Activated CD8-positive, alpha-beta T cell treated with anti-CD3 and anti-CD28 coated beads, Interleukin-2, amount 10 ng/mL, durations not matched to agents 7 days and 5 days (primary cell): ENCODE data around the gene TOP1. TPM values are rescaled to one million over a fixed set of nuclear protein-coding genes. Genes with fewer than 3 reads are reported as not detected.

Source experiments
- ATAC-seq: fragments of 150-1000 bp; cut with Tn5 transposase; one replicate; pipeline ENCODE4 v1.10.0; 2021; ENCODE audit warnings: moderate library complexity
- CTCF ChIA-PET: fragments of 350-600 bp; sonication (Branson Sonifier 250); formaldehyde crosslinking; loops from one replicate; lab custom pipeline; 2021; ENCODE audit warnings: antibody characterized with exemption; lab: Charles Lee
- POLR2A ChIA-PET: fragments of 350-600 bp; sonication (Branson Sonifier 250); formaldehyde crosslinking; loops from one replicate; lab custom pipeline; 2021; ENCODE audit warnings: antibody characterized with exemption; lab: Charles Lee
- DNase-seq: peaks from one replicate; pipeline ENCODE4 v3.0.0-alpha.2; 2020
- H3K27ac Mint-ChIP-seq: one replicate; pipeline ENCODE4 v1.8.0; 2021; ENCODE audit warnings: mild to moderate bottlenecking, mixed read lengths
- H3K27me3 Mint-ChIP-seq: one replicate; pipeline ENCODE4 v1.8.0; 2021; ENCODE audit warnings: low read depth, mixed read lengths
- H3K36me3 Mint-ChIP-seq: one replicate; pipeline ENCODE4 v1.8.0; 2021; ENCODE audit warnings: low read depth, mixed read lengths
- H3K4me1 Mint-ChIP-seq: one replicate; pipeline ENCODE4 v1.8.0; 2021; ENCODE audit warnings: low read depth, mixed read lengths
- H3K4me3 Mint-ChIP-seq: one replicate; pipeline ENCODE4 v1.8.0; 2021; ENCODE audit warnings: mild to moderate bottlenecking, mixed read lengths
- H3K9me3 Mint-ChIP-seq: one replicate; pipeline ENCODE4 v1.8.0; 2022; ENCODE audit warnings: mixed read lengths; ENCODE audit not compliant: insufficient read depth
- total RNA-seq, 2 experiments: library from RNA; stranded (reverse); gene quantifications; one replicate each; pipeline ENCODE4 v1.2.3, GENCODE V29; 2021

TOP1 gene
- total RNA-seq, 2 experiments from 2014 or later, result 89.1 to 91.5 TPM

GRCh38 chr20:41138475-41139226 lies 110.0 kb downstream of the TOP1 start:
- H3K4me1 Mint-ChIP-seq, result peaks cover 69% of the 10 kb centered on the region
- H3K4me3 Mint-ChIP-seq, result peak overlapping the region; percentile 91
- ATAC-seq (peak; percentile 14), DNase-seq (peak; percentile 72)
- ChIA-PET POLR2A (interaction anchor here (0.6 to 15.3 kb wide), 5 partner anchors 8 to 36 kb away, joined by 3 to 343 read pairs (median 4); no protein-coding TSS in a partner anchor), CTCF (interaction anchor here (1.2 to 16.0 kb wide), 8 partner anchors 9 to 282 kb away, joined by 3 to 347 read pairs (median 6); no protein-coding TSS in a partner anchor)
- H3K27ac Mint-ChIP-seq, result peak overlapping the region; percentile 94
- H3K9me3 Mint-ChIP-seq, result no peaks in the 10 kb centered on the region
- peaks cover 47% of the 10 kb centered on the region for H3K36me3 Mint-ChIP-seq
- no peaks in the 10 kb centered on the region for H3K27me3 Mint-ChIP-seq

GRCh38 chr20:41139227-41140093 lies 110.8 kb downstream of the TOP1 start:
- Mint-ChIP-seq H3K36me3 (peaks cover 55% of the 10 kb centered on the region), H3K27ac (peak overlapping the region; percentile 94), H3K9me3 (no peaks in the 10 kb centered on the region), H3K27me3 (no peaks in the 10 kb centered on the region), H3K4me1 (peaks cover 74% of the 10 kb centered on the region), H3K4me3 (peak overlapping the region; percentile 91)
- ATAC-seq, result no peak
- DNase-seq, result no peak
- POLR2A ChIA-PET, result interaction anchor here (0.7 to 15.3 kb wide), 2 partner anchors 16 to 35 kb away, joined by 3 to 343 read pairs; no protein-coding TSS in a partner anchor
- CTCF ChIA-PET, result interaction anchor here (1.2 to 16.0 kb wide), 8 partner anchors 8 to 281 kb away, joined by 3 to 347 read pairs (median 6); no protein-coding TSS in a partner anchor

- no peaks in the 10 kb centered on the region for H3K27me3 Mint-ChIP-seq
- peak overlapping the region; percentile 91 for H3K4me3 Mint-ChIP-seq
- peaks cover 65% of the 10 kb centered on the region for H3K36me3 Mint-ChIP-seq
- ChIA-PET POLR2A (interaction anchor here (15.3 kb wide), 1 partner anchor 15 kb away, joined by 343 read pairs; no protein-coding TSS in a partner anchor), CTCF (interaction anchor here (2.0 to 16.0 kb wide), 3 partner anchors 15 to 200 kb away, joined by 8 to 347 read pairs (median 9); partner anchors contain the start of gene LPIN3)
- no peaks in the 10 kb centered on the region for H3K9me3 Mint-ChIP-seq
- H3K4me1 Mint-ChIP-seq, result peaks cover 75% of the 10 kb centered on the region
- DNase-seq (no peak), ATAC-seq (no peak)
- peak overlapping the region; percentile 94 for H3K27ac Mint-ChIP-seq
Observed at GRCh38 chr20:41140226-41141133, 111.9 kb downstream of the TOP1 start.

- Mint-ChIP-seq H3K27me3 (no peaks in the 10 kb centered on the region), H3K9me3 (no peaks in the 10 kb centered on the region), H3K36me3 (peaks cover 70% of the 10 kb centered on the region), H3K4me3 (peak overlapping the region; percentile 91), H3K4me1 (peaks cover 75% of the 10 kb centered on the region), H3K27ac (peak overlapping the region; percentile 94)
- POLR2A ChIA-PET, result interaction anchor here (15.3 kb wide), 1 partner anchor 14 kb away, joined by 343 read pairs; no protein-coding TSS in a partner anchor
- DNase-seq (no peak), ATAC-seq (no peak)
- CTCF ChIA-PET, result interaction anchor here (0.7 to 16.0 kb wide), 8 partner anchors 14 to 556 kb away, joined by 3 to 347 read pairs (median 6); partner anchors contain the start of gene LPIN3
Observed at GRCh38 chr20:41141153-41141815, 112.7 kb downstream of the TOP1 start.

- Mint-ChIP-seq H3K27me3 (no peaks in the 10 kb centered on the region), H3K4me3 (peak overlapping the region; percentile 91), H3K4me1 (peaks cover 81% of the 10 kb centered on the region), H3K27ac (peak overlapping the region; percentile 94), H3K9me3 (no peaks in the 10 kb centered on the region), H3K36me3 (peaks cover 80% of the 10 kb centered on the region)
- ATAC-seq, result peak; percentile 2
- CTCF ChIA-PET, result interaction anchor here (1.0 to 16.0 kb wide), 7 partner anchors 13 to 199 kb away, joined by 3 to 347 read pairs (median 8); partner anchors contain the start of gene LPIN3
- POLR2A ChIA-PET, result interaction anchor here (1.1 to 15.3 kb wide), 2 partner anchors 13 to 27 kb away, joined by 3 to 343 read pairs; no protein-coding TSS in a partner anchor
- peak; percentile 48 for DNase-seq
Observed at GRCh38 chr20:41142245-41142644, 113.6 kb downstream of the TOP1 start.

- ATAC-seq (peak; percentile 58), DNase-seq (peak; percentile 75)
- Mint-ChIP-seq H3K9me3 (no peaks in the 10 kb centered on the region), H3K27me3 (no peaks in the 10 kb centered on the region), H3K4me1 (peaks cover 87% of the 10 kb centered on the region), H3K4me3 (peak overlapping the region; percentile 91), H3K27ac (peak overlapping the region; percentile 94), H3K36me3 (peaks cover 82% of the 10 kb centered on the region)
- POLR2A ChIA-PET, result interaction anchor here (1.1 to 15.3 kb wide), 3 partner anchors 12 to 30 kb away, joined by 3 to 343 read pairs (median 4); no protein-coding TSS in a partner anchor
- CTCF ChIA-PET, result interaction anchor here (1.0 to 16.0 kb wide), 5 partner anchors 8 to 155 kb away, joined by 3 to 347 read pairs (median 20); no protein-coding TSS in a partner anchor
Observed at GRCh38 chr20:41142919-41143318, 114.3 kb downstream of the TOP1 start.

- peaks cover 92% of the 10 kb centered on the region for H3K4me1 Mint-ChIP-seq
- H3K27ac Mint-ChIP-seq, result peak overlapping the region; percentile 94
- no peaks in the 10 kb centered on the region for H3K9me3 Mint-ChIP-seq
- ATAC-seq (no peak), DNase-seq (no peak)
- ChIA-PET POLR2A (interaction anchor here (1.2 to 15.3 kb wide), 2 partner anchors 12 to 29 kb away, joined by 4 to 343 read pairs; no protein-coding TSS in a partner anchor), CTCF (interaction anchor here (1.2 to 16.0 kb wide), 6 partner anchors 8 to 155 kb away, joined by 3 to 347 read pairs (median 13); no protein-coding TSS in a partner anchor)
- H3K27me3 Mint-ChIP-seq, result no peaks in the 10 kb centered on the region
- peak overlapping the region; percentile 91 for H3K4me3 Mint-ChIP-seq
- H3K36me3 Mint-ChIP-seq, result peaks cover 83% of the 10 kb centered on the region
Observed at GRCh38 chr20:41143354-41143753, 114.7 kb downstream of the TOP1 start.

GRCh38 chr20:41145317-41145716 lies 116.7 kb downstream of the TOP1 start:
- ChIA-PET POLR2A (interaction anchor here (1.8 to 15.3 kb wide), 2 partner anchors 8 to 10 kb away, joined by 12 to 343 read pairs; partner anchors contain the start of gene PLCG1), CTCF (interaction anchor here (5.1 to 16.0 kb wide), 2 partner anchors 10 kb away, joined by 43 to 347 read pairs; no protein-coding TSS in a partner anchor)
- ATAC-seq, result no peak
- Mint-ChIP-seq H3K36me3 (peaks cover 78% of the 10 kb centered on the region), H3K27ac (peak overlapping the region; percentile 94), H3K4me3 (peak overlapping the region; percentile 91), H3K9me3 (no peaks in the 10 kb centered on the region), H3K27me3 (no peaks in the 10 kb centered on the region), H3K4me1 (peaks cover 99% of the 10 kb centered on the region)
- no peak for DNase-seq

GRCh38 chr20:41145821-41146620 lies 117.4 kb downstream of the TOP1 start:
- Mint-ChIP-seq H3K4me3 (peak overlapping the region; percentile 16), H3K27ac (peak overlapping the region; percentile 94), H3K9me3 (no peaks in the 10 kb centered on the region), H3K27me3 (no peaks in the 10 kb centered on the region), H3K36me3 (peaks cover 77% of the 10 kb centered on the region), H3K4me1 (peaks cover 99% of the 10 kb centered on the region)
- DNase-seq, result no peak
- ATAC-seq, result no peak
- ChIA-PET POLR2A (interaction anchor here (1.8 to 15.3 kb wide), 2 partner anchors 9 kb away, joined by 12 to 343 read pairs; partner anchors contain the start of gene PLCG1), CTCF (interaction anchor here (1.0 to 16.0 kb wide), 6 partner anchors 9 to 194 kb away, joined by 3 to 347 read pairs (median 4); partner anchors contain the start of gene LPIN3)
